HG02981 (cell line): ENCODE measurements around the gene CBARP.

Experiments
- ATAC-seq: cut with Tn5 transposase; IDR thresholded peaks from one replicate; pipeline ENCODE4 v1.9.1; 2021; ENCODE audit warnings: mild to moderate bottlenecking, moderate library complexity; ENCODE audit not compliant: unreplicated experiment

The CBARP gene

DNA sequence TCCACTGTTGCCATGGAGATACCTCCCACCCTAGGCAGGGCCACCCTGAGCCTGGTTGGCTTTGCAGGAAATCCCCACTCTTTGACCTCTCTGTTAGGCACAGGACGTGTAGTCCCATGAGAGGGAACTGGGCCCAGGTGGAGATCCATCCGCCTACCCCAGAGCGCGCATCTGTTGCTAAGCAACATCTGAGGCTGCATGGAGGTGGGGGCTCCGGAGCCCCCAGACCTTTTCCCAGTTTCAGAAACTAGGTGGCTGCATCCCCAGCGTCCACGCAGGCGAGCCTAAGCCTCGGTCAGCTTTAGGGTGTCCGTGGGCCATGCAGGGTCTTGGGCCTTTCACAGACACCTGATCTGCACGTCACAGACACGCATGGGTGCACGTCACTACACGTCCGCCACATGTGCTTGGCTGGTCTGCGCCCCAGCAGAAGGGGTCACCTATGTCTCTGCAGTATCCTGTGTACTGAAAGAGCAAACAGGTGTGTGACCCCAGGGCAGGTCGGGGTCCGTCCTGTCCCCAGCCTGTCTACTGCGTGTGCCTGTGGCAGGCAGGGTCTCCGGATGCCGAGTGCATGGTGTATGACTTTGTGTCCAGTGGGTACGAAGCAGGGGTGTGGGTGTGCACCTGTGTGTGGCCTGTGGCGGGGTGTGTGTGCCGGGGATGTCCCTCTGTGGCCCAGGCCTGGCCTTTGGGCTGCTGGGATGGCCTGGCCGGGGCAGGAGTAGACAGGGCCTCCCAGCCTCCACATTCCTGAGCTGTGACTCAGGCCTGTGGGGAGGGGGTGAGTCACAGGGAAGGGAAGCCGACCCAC, 27.2 kb upstream of the CBARP start:
- no peak for ATAC-seq

DNA sequence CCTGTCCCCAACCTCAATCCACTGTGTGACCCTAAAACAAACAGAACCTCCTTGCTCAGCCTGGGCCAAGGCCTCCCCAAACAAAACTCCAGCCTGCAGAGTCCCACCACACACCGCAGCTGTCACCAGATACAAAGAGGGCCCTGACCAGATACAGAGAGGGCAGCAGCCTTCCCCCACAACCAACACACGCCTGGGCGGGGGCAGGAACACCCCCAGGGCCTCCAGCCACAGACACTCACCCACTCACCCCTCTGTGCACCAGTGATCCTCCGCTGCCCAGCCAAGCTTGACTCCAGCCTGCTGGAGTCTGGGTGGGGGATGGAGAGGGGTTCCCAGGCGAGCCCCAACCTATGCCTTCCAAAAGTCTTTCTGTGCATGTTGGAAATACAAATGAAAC, 25.4 kb upstream of the CBARP start:
- ATAC-seq = no peak

DNA sequence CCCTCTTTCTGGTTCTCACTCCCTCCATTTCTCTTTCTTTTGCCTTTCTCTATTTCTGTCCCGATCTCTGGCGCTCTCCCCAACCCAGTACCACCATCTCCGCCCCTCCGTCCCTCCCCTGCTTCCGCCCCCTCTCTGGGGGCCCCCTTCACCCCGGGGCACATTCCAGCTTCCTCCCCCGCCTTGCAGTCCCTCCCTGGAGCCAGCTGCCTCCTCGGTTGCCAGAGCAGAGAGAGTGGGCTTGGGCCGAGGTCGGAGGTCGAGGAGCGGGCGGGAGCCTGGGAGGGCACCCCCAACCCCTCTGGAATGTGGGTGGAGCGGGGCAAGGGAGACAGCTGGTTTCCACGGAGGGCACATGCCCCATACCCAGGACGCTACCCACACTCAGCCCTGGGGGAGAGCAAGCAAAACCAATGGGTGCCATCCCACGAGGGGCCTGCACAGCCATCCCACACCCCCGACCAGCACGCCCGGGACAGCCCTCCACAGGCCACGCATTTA, 24.9 kb upstream of the CBARP start:
- no peak for ATAC-seq

DNA sequence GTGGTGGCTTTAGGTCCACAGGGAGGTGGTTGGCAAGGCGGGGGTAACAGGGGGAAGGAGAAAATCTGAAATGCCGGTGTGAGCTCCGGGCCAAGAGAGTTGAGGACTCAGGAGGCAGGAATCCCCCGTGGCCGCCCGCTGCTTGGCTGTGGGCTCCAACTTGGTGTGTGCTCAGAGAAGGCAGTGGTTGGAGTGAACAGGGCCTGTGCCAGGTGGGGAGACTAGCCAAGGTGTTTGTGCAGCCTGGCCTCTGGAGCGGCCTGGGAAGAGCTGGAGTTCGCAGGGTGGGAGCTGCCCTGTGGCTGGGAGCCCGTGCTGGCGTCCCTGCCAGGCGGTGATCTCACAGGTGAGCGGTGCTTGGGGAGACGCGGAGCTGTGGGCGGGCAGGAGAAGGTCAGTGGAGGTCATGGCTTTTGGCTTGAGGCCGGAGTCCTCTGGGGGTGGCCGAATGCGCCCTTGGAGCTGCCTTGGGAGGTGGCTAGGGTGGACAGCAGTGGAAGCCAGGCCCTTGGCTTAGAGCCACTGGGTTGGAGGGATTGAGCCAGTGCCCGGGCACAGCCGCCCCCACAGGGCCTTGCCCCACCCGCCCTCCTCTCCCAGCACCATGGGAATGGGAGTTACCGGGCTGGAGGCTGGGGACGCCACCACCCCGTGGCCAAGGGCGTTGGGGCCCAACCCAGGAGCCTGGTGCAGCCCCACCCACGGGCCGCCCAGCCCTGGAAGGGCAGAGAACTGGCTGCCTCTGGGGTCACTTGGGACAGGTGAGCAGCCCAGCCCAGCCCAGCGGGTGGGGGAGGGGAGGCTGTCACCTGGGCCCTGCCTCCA, 24.2 kb upstream of the CBARP start:
- no peak for ATAC-seq

DNA sequence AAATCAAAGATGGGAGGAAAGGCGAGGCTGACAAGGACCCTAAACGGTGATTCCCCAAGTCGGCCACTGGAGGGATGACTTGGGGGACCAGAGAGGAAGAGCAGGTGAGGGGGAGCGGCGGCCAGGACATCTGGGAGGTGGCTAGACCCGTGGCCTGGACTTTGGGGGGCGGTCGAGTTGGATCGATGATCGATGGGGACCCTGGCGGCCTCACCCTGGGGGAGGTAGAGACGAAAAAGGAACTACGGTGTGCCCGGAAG, 23.7 kb upstream of the CBARP start:
- no peak for ATAC-seq

DNA sequence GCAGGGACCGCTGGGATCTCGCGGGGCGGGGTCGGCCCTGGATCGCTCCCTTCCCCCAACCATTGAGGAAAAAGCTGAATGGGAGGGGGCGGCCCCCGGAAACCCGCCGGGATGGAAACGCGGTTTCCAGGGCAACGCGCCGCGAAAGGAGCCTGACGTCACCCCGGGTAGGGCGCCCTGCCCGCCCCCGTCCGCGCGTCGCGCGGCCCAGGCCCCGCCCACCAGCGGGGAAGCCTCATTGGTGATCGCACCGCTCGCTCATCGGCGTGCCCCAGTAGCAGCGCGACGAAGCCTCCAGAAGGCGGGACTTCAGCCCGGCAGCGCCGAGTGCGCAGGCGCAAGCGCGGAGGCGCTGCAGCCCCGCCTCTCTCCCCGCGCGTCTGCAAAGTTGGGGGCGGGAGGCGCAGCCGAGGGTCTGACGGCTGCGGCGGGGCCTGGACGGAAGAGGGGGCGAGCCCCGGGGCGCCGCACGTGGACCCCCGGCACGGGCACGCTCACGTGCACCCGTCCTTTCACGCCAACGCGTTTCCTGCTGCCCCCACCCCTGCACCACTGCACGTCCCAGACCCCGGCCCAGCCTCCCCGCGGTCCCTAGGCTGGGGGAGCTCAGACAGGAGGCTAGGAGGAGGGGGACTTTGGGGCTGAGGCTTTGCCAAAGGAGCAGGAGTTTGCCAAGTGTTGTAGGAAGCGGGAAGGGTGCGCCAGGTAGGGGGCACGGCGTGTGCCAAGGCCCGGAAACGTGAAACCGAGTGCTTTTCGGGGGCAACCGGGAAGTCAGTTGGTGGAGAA, 23.1 kb upstream of the CBARP start:
- peak; percentile 54 for ATAC-seq

DNA sequence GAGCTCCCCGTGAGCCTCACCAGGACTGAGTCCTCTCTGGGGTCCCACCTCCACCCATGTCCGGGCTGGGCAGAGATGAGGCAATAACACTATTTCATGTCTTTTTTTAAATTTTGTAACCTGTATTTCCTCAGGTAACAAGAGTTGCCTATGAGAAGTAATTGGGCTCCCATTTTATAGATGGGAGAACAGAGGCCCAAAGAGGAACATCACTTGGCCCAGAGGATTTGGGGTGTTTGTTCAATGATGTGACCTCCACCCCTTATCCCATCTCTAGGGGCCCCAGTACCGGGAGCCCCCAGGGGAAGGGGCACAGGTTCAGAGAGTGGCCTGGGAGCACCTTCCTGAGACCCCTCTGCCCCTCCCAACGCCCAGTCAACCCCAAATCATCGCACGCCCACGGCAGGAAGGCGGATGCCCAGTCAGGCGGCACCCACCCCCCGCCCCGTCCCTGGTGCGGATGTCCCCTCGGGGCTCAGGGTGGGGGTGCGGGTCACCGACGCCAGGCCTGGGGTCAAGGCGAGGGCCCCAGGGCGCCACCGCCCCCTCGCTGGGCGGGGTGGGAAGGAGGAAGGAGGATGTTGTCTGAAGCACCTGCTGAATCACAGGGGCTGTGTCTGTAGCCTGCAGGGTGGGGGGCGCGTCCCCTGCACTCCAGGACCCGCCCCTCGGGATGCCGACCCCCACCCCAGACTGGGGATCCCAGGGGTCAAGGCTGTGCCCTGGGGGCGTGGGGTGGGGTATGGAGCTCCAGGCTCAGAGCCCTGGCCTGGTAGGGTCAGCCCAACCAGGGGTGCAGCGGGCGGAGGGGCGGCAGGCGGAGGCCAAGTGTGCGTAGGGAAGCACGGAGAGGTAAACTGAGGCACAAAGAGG, 22.3 kb upstream of the CBARP start:
- peak; percentile 9 for ATAC-seq

DNA sequence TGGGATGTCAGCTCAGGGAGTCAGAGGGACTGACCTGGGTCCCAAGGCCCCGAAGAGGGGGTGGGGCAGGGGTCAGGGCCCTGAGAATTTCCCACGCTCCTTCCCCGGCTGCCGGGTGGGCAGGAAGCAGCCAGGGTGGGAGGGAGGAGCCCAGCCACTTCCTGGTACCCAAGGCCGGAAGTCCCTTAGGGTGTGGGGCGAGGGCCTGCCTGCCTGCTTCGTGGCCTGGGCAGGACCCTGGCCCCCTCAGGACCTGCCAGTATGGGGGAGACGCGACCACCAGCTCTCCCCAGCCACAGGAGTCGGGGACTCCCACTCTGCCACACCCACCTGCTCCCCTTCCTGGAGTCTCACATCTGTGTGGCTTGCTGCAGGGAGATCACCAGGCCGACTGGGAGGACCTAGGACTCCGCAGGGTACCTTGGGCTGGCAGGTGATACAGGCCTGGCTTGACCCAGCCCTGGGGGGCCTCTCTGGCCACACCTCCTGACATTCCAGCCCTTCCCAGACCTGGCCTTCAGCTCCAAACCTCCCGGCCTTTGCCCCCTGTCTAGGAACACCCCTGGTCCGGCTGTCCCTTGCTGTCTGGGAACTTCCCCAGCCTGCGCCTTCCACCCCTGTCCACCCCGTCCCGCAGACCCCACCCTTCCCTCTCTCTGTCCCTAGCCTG, 21.5 kb upstream of the CBARP start:
- ATAC-seq = no peak

DNA sequence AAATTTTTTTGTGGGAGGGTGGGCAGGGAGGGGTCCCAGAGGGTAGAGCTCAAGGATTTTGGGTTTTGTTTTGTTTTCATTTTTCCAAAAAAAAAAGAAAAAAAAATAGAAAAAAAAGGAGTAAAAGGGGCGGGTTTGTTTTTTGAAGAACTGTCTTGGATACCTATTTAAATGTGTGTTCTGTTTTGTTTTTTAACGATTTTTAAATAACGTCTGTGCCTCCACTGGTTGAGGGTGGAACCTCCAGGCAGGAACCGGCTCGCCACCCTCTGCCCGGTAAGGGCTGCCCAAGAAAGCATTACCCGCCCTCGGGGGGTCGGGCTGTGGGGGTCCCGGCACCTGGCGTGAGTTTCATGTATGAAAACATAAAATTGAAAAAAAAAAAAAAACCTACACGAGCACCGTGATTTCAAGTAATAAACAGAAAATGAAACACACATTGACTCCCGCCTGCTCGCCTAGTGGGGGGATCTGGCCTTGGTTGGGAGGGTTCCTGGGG, 21.0 kb upstream of the CBARP start:
- ATAC-seq = no peak

DNA sequence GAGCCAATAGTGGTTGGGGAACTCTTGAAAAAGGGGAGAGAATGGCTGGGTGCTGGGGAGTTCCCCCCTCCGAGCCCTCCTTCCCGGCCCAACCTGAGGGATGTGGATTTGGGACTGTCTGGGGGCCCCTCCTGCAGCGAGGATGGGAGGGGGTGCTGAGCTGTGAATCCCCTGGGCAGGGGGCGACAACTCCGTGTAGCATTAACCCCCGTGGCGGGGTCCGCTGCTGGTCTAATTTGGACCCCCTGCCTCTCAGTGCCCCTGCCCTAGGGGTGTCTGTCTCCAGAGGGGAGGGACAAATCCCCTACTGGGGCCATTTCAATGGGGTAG, 20.3 kb upstream of the CBARP start:
- no peak for ATAC-seq

DNA sequence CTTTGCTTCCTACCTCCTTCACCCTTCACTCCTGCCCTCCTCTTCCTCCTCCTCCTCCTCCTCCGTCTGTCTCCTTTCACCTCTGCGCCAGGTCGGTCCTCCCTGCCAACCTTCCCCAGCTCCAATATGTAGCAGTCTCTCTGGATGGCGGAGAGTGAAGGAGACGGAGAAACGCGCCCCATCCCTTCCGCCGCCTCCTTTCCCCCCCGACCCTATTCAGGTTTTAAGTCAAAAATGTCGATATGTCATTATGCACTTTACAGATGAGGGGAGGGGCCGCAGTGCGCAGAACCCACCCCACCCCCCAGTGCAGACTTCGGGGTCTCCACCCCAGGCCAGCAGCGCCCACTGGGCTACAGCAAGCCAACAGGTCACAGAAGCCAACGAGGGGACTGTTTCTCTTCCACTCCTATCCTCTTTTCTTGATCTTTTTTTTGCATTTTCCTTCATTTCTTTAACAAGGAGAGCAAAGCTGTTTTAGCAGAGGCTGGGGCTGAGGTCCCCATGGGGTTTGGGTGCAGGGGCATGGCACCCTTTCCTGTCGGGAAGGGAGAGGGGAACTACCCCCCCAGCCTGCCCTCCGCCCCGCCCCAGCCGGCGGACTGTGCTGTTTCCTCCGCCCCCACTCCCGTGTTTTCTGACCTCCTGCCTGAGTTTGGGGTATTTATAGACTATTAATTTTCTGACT, 19.8 kb upstream of the CBARP start:
- ATAC-seq = no peak

DNA sequence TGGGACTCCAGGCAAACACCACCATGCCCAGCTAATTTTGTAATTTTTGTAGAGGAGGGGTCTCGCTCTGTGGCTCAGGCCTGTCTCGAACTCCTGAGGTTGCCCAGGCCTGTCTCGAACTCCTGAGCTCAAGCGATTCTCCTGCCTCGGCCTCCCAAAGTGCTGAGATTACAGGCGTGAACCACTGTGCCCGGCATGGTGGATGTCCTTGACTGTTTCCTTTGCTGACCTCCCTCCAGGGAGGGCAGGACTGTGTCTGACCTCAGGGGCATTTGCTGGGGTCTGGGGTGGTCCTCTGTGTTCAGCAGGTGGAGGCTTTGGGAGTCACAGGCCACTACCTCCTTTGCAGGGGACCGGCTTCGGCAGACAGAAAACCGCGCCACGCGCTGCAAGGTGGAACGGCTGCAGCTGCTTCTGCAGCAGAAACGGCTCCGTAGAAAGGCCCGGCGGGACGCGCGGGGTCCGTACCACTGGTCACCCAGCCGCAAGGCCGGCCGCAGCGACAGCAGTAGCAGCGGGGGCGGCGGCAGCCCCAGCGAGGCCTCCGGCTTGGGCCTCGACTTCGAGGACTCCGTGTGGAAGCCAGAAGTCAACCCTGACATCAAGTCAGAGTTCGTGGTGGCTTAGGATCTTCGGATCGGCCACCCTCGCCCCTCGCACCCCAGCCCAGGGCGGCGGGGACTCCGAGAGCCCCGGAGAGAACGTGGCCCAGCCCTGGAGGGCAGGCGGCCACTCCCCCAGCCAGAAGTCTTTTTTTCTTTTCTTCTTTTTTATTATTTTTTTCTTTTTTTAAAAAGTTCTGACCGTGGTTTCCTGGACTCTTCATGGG, 19.1 kb upstream of the CBARP start:
- no peak for ATAC-seq

DNA sequence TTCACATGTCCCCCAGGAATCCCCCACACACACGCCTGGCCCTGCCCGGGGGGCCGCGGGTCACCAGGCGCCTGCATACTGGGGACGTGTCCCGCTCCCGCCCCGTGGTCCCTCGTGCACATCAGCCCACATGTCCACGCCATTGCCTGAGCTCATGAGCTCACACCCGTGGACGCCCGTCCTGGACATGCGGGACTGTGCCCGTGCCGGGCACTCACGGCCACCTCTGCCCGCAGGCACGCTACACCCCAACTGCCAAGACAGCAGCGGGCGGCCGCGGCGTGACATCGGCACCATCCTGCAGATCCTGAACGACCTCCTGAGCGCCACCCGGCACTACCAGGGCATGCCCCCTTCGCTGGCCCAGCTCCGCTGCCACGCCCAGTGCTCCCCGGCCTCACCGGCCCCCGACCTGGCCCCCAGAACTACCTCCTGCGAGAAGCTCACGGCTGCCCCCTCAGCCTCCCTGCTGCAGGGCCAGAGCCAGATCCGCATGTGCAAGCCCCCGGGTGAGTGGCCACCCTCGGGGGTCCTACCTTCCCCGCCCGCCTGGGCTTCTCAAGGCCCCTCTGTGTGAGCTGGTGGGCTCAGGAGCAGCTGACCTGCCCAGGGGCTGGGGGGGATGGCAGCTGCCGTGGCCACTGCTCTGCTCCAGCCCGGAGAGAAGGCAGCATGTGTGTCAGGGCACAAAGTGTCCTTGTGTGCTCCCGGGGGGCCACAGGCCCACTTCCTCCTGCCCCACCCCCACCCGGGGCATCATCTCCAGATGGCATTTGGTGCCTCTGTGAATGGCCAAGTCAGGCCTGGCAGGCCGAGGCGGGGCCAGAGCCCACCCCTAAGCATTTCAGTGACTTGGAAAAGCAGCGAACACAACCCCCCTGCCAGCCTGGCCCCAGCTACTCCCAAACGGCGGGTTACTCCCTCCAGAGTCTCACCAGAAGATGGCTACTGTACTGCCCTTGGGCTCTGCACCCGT, 17.7 kb upstream of the CBARP start:
- ATAC-seq = no peak

DNA sequence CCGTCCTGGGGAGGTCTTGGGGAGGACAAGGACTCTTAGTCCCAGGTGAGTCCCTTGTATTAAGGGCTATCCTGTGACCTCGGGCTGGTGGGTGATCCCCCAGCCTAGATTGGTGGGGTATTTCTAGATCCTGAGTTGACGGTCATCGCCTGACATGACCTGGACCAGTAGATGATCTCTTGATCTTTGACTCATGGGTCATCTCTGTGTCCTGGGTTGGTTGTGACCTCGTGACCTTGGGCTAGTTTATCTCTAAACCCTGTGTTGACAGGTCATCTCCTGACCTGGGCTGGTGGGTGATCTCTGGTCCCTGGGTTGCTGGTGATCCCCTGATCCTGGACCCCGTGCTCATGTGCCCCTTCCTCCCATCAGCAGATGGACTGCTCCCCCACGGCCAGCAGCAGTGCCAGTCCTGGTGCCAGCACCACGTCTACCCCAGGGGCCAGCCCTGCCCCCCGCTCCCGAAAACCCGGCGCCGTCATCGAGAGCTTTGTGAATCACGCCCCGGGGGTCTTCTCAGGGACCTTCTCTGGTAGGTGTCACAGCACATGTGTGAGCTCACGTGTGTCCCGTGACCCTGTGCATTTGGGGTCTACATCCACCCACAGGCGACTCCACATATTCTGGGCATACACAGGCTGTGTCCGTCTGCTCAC, 16.9 kb upstream of the CBARP start:
- no peak for ATAC-seq

DNA sequence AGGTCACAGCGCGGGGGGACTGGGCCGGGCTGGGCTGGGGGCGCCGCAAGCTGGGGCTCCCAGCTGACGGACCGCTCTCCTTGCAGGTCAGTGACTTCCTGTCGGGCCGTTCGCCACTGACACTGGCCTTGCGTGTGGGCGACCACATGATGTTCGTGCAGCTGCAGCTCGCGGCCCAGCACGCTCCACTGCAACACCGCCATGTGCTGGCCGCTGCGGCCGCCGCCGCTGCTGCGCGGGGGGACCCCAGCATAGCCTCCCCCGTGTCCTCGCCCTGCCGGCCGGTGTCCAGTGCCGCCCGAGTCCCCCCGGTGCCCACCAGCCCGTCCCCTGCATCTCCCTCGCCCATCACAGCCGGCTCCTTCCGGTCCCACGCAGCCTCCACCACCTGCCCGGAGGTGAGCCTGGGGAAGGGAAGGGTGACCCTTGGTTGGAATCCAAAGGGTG, 16.3 kb upstream of the CBARP start:
- no peak for ATAC-seq

DNA sequence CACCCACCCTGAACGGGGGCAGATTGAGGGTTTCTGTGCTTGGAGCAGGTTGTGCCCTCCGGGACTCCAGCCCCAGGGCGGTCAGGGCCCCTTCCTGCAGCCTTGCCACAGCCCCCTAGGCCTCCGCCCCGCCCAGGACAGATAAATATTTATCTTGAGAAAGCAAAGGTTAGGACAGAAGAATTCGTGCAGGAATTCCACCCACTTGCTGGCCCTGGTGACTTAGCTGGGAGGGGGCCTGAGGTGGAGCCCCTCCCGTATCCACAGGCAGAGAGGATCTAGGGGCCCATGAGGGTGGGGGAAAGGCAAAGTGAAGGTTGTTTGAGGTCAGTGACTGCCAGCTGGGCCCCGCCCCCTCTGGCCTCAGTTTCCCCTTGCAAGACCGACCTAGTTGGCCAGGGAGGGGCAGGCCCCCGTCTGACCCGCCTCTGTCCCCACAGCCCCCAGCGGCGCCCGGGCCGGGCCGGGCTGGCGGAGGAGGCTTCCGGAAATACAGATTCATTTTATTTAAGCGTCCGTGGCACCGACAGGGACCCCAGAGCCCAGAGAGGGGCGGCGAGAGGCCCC, 15.8 kb upstream of the CBARP start:
- no peak for ATAC-seq
